ENCODE data around the gene ZDHHC7. TPM values are rescaled to one million over a fixed set of nuclear protein-coding genes. Genes with fewer than 3 reads are reported as not detected.

The ZDHHC7 gene
- total RNA-seq, 1 donor from 2014 or later = 43.7 TPM

DNA sequence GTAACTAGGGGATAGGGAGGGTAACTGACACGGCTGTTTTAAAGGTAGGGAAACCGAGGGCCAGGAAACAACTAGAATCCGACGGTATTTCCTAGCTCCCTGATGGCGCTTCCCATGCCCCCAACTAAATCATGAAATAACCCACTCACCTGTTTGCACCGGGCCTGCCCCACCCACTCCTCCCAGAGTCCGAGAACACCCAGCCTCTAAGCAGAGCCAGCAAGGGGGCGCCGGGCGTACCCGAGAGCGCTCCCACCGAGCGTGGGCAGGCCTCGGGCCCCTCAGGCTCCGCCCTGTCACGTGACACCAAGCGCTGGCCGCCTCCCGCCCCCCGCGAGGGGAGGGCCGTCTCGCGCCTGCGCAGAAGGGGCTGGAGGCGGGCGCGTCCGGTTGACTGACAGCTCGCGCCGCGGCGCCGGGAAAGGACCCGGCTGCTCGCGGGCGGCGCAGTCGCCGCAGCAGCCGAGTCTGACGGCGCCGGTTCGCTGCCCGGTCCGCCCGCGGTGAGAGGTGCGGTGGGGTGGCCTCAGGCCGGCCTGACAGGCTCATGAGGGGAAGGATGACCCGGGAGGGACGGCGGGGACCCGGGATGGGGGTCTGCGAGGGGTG, 16.1 kb upstream of the ZDHHC7 start, which contains the start of gene KIAA0513:
TSS of gene KIAA0513 (plus strand) at position 447 of the 609 bp plus-strand sequence. CDS start 39,277 bp downstream, outside the sequence.
- peak; percentile 98 for DNase-seq (ENCODE audit: low spot score)

DNA sequence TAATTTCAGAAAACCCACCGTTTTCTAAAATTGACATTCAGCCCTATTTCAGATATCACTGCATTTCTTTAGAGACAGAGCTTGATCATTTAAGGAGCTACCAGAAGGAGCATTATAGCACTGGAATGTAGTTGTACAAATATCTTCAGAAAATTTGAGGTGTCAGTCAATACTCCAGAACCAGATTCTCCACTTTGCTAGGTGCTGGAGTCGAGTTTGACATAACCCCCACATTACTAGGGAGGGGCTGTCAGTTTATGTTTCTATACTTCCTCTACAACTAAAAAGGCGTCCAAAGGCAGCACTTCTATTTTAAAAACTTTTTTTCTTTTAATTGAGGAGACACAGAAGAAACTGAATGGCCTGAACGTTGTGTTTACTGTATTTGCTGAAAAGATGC, 15.4 kb upstream of the ZDHHC7 start:
- no peak for DNase-seq (ENCODE audit: low spot score)
- intact Hi-C loops (cut with DNase I) = loop anchor here (2.0 kb wide), 1 partner anchor 16 kb away; the partner anchor contains the start of gene ZDHHC7

More for the DNA sequence above, 16.1 kb upstream of the ZDHHC7 start, which contains the start of gene KIAA0513:
- intact Hi-C loops (cut with DNase I) = loop anchor here (2.0 kb wide), 1 partner anchor 17 kb away; the partner anchor contains the start of gene ZDHHC7

DNA sequence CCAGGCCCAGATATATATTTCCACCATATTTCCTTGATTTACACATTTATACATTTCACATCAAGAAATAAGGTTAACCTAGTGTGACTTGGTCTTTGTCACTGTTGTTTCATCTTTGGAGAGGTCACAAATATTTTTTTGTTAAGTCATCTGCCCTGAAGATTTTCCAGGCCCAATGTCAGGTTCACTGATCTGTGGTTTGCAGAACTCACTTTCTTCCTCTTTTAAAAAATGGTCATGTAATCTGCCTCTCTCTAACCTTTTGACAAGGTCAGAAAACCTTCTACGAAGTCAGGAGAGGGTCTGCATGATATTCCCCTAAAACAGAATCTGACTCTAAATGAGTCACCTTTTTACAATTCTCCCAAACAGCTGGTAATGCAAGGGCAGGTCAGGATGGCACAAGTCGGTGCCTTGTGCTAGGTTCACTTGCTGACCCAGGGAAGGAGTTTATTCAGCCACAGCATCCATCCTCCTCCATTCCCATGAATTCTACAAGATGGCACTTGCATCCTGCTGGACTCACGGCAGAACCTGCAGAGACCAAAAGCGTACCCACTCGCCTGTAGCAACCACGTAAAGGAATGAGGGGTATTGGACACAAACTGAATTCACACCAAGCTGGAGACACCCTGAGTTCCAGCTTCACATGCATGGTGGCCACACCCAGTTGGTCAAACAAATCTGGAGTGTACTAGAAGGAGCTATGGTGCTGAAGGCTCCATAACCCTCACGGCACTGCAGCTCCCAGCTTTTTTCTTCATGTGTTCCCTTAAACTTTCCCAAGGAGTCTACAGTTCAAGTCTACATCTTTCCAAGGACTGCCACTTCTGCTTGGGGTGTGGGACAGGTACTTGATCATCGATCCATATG, 14.7 kb upstream of the ZDHHC7 start:
- intact Hi-C loops (cut with DNase I) = loop anchor here (2.0 kb wide), 1 partner anchor 15 kb away; the partner anchor contains the start of gene ZDHHC7
- DNase-seq (ENCODE audit: low spot score) = no peak

DNA sequence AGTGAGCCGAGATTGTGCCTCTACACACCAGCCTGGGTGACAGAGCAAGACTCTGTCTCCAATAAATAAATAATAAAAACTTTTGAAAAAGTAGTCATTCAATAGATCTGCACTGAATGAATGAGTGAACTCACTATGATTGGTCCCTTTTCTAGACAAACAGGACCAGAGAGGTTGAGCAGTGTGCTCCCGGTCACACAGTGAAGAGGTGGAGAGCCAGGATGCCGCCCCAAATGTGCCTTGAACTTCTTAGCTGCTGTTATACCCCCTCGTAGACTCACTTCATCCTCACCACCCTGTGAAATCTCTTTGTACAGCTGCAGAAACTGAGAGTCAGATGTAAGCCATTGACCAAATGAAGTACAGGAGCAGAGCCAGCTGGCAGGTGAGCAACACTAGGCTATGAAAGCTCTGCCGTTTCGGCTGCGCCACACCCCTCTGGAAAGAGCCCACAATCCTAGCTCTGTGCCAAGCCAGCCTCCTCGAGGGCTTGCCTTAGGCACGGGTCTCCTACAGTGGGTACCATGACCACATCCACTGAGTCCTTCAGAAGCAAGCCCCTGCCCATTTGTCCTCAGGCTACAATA, 8.4 kb upstream of the ZDHHC7 start:
- DNase-seq (ENCODE audit: low spot score) = no peak

DNA sequence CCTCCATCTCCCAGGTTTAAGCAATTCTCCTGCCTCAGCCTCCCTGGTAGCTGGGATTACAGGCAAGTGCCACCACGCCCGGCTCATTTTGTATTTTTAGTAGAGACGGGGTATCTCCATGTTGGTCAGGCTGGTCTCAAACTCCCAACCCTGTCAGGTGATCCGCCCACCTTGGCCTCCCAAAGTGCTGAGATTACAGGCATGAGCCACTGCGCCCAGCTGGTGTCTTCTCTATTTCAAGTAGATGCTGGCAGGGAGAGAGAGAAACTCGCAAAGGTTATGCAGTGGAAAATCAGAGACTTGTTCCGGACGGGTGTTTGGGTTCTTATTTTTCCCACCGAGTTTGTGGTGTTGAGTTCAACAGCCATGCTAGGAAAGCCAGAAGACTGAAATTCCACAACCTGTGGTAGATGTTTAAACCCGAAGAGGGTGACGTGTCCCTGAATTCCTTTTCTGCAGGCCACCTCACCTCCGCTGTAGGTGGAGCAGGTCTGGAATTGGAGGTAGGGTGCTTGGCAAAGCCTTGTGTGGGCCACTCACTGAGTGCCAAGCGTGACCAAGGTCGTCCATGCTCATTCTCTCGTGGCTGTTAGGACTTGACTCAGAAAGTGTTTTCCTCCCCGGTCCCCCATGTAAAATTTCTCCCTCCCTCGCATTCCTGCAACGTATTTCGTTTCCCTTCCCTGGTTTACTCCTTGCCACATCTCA, 7.3 kb upstream of the ZDHHC7 start:
- no peak for DNase-seq (ENCODE audit: low spot score)
- intact Hi-C loops (cut with DNase I) = no loop called here

More for the DNA sequence above, 8.4 kb upstream of the ZDHHC7 start:
- intact Hi-C loops (cut with DNase I) = no loop called here

DNA sequence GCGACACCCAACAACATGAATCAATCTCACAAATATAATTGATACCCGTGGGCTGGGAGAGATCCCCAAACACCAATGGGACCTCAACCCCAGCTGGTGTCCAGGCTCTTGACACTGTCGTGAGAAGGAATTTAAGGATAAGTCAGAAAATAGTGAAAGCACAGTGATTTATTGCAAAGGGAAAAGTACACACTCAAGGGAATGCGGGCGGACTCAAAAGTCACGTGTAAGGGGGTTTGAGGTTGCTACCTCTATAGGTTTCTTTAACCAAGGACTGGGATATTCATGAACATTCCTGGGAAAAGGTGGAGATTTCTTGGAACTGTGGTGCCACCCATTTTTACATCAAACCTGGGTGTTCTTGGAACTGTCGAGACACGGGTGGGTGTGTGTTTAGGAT, 6.3 kb upstream of the ZDHHC7 start:
- intact Hi-C loops (cut with DNase I) = no loop called here
- DNase-seq (ENCODE audit: low spot score) = no peak

DNA sequence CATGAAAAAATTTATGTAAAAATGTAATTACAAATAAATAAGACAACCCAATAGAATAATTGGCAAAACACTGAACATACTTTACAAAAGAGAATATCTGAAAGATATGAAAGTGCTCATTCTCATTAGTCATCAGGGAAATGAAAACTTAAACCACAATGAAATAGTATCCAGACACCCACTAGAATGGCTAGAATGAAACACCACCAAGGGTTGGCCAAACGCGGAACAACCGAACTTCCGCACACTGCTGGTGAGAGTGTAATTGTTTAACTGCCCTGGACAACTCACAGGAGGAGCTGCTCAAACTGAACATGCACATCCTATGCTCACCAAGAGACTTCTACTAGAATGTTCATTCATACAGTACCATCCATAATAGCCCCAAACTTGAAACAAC, 5.8 kb upstream of the ZDHHC7 start:
- intact Hi-C loops (cut with DNase I) = no loop called here
- DNase-seq (ENCODE audit: low spot score) = no peak

DNA sequence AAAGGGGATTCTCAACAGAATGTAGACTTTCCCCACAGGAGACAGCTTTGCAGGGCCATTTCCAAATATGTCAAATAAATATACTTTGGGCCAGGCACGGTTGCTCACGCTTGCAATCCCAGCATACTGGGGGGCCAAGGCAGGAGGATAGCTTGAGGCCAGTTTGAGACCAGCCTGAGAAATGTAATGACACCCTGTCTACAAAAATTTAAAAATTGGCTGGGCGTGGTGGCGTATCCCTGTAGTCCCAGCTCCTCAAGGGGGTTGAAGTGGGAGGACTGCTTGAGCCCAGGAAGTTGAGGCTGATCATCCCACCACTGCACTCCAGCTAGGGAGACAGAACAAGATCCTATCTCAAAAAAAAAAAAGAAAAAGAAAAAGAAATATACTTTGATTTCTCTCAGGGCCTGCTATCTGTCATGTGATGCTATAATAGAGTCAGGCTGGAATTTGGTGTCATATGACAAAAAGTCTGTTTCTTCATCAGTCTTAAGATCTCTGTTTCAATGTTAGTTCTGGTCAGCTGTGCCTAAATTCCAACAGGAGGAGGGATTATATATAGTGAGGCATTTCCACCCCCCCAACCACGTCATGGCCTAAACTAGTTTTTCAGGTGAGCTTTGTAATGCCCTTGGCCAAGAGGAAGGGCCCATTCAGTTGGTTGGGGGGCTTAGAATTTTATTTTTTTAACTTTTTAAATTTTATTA, 4.3 kb upstream of the ZDHHC7 start:
- intact Hi-C loops (cut with DNase I) = no loop called here
- no peak for DNase-seq (ENCODE audit: low spot score)

DNA sequence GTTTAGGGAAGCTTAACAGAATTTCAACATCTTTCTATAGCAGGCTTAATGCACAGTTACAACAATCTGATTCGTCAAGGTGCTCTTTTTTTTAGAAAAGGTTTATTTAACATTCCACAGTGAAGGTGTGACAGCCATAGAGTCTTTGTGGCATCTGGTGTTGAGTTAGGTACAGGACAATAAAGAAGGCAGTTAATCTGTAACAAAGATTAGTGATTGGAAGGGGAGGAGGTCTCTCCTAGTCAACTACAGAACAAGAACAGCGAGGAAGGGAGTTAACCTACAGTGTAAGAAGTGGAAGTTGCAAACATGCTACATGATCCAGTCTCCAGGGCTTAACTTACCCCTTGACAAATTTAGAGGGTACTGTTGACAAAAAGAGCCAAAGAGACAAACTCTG, 3.0 kb upstream of the ZDHHC7 start:
- intact Hi-C loops (cut with DNase I) = no loop called here
- no peak for DNase-seq (ENCODE audit: low spot score)

DNA sequence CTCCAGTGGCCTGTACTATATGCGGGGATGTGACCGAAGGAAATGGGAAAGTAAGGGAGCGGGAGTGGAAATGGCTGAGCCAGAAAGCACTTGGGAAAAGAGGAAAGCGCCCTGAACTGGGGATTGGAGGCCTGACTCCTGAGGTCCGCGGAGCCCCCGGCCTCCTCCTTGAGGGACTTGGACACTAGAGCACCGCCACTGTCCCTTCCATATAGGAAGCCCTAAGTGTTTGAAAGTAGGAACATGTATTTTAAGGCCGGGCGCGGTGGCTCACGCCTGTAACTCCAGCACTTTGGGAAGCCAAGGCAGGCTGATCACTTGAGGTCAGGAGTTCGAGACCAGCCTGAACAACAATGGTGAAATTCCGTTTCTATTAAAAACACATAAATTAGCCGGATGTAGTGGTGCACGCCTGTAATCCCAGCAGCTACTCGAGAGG, 530 bp upstream of the ZDHHC7 start:
- intact Hi-C loops (cut with DNase I) = loop anchor here (2.0 kb wide), 1 partner anchor 15 kb away; the partner anchor contains the start of gene KIAA0513
- no peak for DNase-seq (ENCODE audit: low spot score)

DNA sequence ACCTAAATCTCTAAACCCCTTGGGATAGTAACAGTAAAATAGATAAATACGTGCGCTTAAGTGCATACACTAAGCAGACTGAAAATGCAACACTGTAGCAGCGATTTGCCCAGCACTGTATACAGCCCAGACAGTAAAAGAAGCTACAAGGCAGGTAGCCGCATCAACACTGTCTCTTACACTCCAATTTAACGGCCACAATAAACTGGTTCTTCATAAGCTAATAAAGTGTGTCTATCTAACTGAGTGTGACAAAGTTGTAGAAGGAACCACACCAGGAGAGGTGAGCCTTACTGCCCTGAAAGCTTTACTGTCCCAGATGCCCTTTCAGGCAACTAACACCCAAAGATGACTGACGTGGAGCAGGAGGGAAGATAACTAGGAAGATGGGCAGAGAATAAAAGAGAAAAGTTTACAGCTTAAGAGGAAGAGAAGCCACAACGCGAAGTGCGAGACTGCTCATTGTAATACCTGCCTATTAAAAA, 847 bp downstream of the ZDHHC7 start:
- intact Hi-C loops (cut with DNase I) = loop anchor here (2.0 kb wide), 1 partner anchor 16 kb away; the partner anchor contains the start of gene KIAA0513
- no peak for DNase-seq (ENCODE audit: low spot score)

DNA sequence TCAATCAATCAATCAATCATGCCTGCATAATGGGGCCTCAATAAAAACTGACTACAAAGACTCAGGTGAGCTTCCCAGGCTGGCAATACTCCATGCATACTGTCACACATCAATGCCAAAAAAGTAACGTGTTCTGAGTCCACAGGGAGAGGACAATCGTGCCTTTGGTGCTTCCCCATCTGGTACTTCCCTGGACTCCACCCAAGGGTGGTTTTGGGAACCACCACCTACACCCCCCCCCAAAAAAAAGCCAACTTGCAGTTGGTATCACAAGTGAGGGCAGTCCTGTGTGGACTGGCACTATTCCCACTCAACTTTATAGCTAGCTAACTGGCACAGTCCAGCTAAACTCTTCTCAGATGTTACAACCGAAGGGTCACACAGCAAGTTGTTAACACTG, 3.1 kb downstream of the ZDHHC7 start:
- intact Hi-C loops (cut with DNase I) = no loop called here

DNA sequence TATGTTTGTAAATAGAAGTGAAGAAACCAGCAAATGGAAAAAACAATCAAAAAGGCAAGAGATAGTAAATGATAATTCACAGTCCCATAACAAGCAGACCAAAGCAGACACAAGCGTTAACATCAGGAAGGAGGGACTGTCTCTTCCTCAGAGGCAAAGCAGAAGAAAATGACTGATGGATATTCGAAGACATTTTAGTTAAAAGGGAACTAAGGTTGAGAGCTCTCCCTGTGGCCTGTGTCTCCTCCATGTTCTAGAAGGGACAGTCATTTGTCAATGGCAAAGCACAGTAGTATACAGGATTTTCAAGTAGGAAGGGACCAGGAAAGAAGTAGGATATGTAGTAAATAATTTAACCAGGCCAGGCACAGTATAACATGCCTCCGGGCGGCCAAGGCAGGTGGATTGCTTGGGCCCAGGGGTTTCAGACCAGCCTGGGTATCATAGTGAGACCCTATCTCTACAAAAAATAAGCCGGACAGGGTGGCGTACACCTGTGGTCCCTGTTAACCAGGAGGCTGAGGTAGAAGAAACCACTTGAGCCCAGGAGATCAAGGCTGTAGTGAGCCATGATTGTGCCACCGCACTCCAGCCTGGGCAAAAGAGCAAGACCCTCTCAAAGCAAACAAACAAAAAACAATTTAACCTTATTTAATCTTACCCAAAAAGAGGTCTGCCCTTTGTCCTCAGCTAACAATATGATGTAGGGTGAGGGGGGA, 3.7 kb downstream of the ZDHHC7 start:
- intact Hi-C loops (cut with DNase I) = no loop called here
- no peak for DNase-seq (ENCODE audit: low spot score)

More for the DNA sequence above, 3.1 kb downstream of the ZDHHC7 start:
- DNase-seq (ENCODE audit: low spot score) = no peak

DNA sequence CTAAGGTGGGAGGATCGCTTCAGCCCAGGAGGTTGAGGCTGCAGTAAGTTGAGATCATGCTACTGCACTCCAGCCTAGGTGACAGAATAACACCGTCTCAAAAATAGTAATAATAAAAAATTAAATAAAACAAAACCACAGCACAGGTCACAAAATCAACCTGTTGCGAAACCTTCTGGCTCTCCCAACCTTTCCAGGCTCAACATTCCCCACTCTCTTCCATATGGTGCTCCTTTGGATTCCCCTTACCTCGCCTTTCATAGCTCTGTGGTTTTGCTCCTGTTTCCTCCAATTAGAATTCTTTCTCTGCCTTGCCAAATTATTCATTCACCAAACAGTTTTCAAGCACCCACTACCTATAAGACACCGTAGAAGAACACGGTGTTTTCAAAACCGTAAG, 4.7 kb downstream of the ZDHHC7 start:
- intact Hi-C loops (cut with DNase I) = no loop called here
- DNase-seq (ENCODE audit: low spot score) = no peak

DNA sequence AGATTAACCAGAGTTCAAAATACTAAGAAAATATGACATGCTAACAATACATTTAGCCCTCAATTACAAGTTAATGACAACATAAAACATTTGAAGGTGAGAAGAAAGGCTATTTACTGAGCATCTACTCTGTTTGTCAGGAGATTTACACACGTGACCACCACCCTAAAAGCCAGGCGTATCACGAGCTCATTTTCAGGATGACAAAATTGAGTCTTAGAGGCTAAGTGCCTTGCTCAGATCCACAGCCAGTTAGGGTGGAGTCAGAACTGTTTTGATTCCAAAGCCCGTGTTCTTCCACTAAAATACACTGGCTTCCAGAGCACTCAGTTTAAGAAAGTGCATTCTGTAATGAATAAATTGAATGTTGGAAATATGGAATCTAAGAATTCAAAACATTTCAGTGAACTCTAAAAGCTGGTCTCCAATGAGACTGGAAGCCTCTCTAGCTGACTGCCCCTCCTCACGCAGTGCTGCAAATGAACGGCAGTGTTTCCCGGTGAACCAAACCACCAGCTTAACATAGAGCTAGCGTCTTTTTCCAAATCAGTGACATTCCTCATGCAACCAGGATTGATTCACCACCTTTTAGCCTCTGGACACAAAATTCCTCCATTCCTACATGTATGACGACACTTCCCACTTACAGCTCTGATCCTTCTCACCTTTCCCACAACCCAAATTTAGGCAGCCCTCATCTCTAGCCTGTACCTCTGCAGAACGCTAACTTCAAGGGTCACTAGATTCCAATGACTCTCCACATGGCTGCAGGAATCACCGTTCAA, 5.9 kb downstream of the ZDHHC7 start:
- intact Hi-C loops (cut with DNase I) = no loop called here
- DNase-seq (ENCODE audit: low spot score) = no peak

DNA sequence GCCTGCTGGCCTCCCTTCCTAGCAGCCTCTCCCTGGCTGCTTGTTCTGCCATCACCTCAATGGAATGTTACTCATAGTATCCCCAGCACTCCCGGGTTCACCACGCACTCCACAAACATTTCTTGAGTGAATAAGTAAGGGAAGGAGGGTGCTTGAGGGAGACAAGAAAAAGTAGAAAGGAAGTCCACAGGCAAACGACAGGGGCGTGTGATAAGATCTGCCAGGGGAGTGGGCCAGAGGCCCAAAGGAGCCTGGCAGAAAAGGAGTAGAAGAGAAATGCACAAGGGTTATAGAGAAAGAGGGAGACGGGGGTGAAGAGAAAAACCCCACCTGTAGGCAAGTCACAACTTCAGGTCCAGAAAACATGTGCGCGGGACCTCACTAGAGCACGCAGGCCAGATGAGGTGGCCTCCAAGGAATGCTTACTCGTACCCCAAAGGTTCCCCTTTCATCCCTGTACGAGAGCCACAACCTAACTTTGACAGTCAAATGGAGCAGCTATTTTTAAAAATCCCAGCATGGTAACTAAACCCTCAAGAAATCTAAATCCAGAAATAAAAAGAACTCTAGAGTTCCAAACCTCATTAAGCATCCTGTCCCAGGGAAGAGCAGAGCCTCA, 6.6 kb downstream of the ZDHHC7 start:
- DNase-seq (ENCODE audit: low spot score) = no peak
- intact Hi-C loops (cut with DNase I) = no loop called here

Data from cardiac septum (tissue), 1 donor.